Measurements from ENCODE around the gene MND1. TPM values are rescaled to one million over a fixed set of nuclear protein-coding genes. Genes with fewer than 3 reads are reported as not detected.
"Not testable (repeated sequence)": the region's sequence is repeated elsewhere in the genome, so short reads cannot be mapped to it uniquely, and the experiment has no call there.

MND1 gene
- total RNA-seq, 2 donors from 2014 or later: 15.4 to 30.3 TPM

- Mint-ChIP-seq H3K9me3 (peaks cover 18% of the 10 kb centered on the region), H3K36me3 (ENCODE audit: low read depth) (peaks cover 28% of the 10 kb centered on the region), H3K27ac (no peak overlapping the region), H3K27me3 (ENCODE audit: insufficient read depth) (no peaks in the 10 kb centered on the region), H3K4me1 (no peaks in the 10 kb centered on the region), H3K4me3 (no peak overlapping the region)
- no peaks in the 10 kb centered on the region for H3K4me1 ChIP-seq (ENCODE audit: control insufficient read depth, insufficient read depth, low read length)
- 98 to 100% methylated on average over 1 to 2 of the region's 2 CpGs for WGBS, 2 experiments (ENCODE audit: insufficient coverage in 1 of 2, insufficient read length in 1 of 2)
- no peak overlapping the region for H3K4me3 ChIP-seq (ENCODE audit: low read length)
- TF ChIP-seq, protein P1, sequence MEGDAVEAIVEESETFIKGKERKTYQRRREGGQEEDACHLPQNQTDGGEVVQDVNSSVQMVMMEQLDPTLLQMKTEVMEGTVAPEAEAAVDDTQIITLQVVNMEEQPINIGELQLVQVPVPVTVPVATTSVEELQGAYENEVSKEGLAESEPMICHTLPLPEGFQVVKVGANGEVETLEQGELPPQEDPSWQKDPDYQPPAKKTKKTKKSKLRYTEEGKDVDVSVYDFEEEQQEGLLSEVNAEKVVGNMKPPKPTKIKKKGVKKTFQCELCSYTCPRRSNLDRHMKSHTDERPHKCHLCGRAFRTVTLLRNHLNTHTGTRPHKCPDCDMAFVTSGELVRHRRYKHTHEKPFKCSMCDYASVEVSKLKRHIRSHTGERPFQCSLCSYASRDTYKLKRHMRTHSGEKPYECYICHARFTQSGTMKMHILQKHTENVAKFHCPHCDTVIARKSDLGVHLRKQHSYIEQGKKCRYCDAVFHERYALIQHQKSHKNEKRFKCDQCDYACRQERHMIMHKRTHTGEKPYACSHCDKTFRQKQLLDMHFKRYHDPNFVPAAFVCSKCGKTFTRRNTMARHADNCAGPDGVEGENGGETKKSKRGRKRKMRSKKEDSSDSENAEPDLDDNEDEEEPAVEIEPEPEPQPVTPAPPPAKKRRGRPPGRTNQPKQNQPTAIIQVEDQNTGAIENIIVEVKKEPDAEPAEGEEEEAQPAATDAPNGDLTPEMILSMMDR (conservative IDR thresholded peaks at IDR 0.05): no peak
- H3K9ac ChIP-seq (ENCODE audit: extremely low read depth, low read length, poor library complexity, severe bottlenecking): no peak overlapping the region
- no peak for DNase-seq
- H3K36me3 ChIP-seq (ENCODE audit: control insufficient read depth, insufficient read depth, low read length): no peaks in the 10 kb centered on the region
- H3K9me3 ChIP-seq (ENCODE audit: control insufficient read depth, low read length): no peaks in the 10 kb centered on the region
- H3K27me3 ChIP-seq (ENCODE audit: control insufficient read depth, insufficient read depth, low read length, poor library complexity, severe bottlenecking): no peaks in the 10 kb centered on the region
- no peak overlapping the region for H3K27ac ChIP-seq (ENCODE audit: low read depth, low read length)
Observed at GRCh38 chr4:153409412-153409811, 64.9 kb downstream of the MND1 start.

- no peaks in the 10 kb centered on the region for H3K36me3 ChIP-seq (ENCODE audit: control insufficient read depth, insufficient read depth, low read length)
- H3K4me3 Mint-ChIP-seq: no peak overlapping the region
- H3K27ac Mint-ChIP-seq: no peak overlapping the region
- no peak overlapping the region for H3K27ac ChIP-seq (ENCODE audit: low read depth, low read length)
- H3K4me1 Mint-ChIP-seq: no peaks in the 10 kb centered on the region
- H3K9me3 ChIP-seq (ENCODE audit: control insufficient read depth, low read length): no peaks in the 10 kb centered on the region
- no peak for DNase-seq
- TF ChIP-seq, protein P1 (conservative IDR thresholded peaks at IDR 0.05): no peak
- H3K36me3 Mint-ChIP-seq (ENCODE audit: low read depth): peaks cover 26% of the 10 kb centered on the region
- H3K4me3 ChIP-seq (ENCODE audit: low read length): no peak overlapping the region
- no peaks in the 10 kb centered on the region for H3K4me1 ChIP-seq (ENCODE audit: control insufficient read depth, insufficient read depth, low read length)
- H3K27me3 ChIP-seq (ENCODE audit: control insufficient read depth, insufficient read depth, low read length, poor library complexity, severe bottlenecking): no peaks in the 10 kb centered on the region
- WGBS, 2 experiments (ENCODE audit: insufficient coverage in 1 of 2, insufficient read length in 1 of 2): 81 to 83% methylated on average over 3 of the region's 4 CpGs
- H3K27me3 Mint-ChIP-seq (ENCODE audit: insufficient read depth): no peaks in the 10 kb centered on the region
- no peak overlapping the region for H3K9ac ChIP-seq (ENCODE audit: extremely low read depth, low read length, poor library complexity, severe bottlenecking)
- H3K9me3 Mint-ChIP-seq: peaks cover 16% of the 10 kb centered on the region
Observed at GRCh38 chr4:153409924-153410501, 65.5 kb downstream of the MND1 start.

DNA sequence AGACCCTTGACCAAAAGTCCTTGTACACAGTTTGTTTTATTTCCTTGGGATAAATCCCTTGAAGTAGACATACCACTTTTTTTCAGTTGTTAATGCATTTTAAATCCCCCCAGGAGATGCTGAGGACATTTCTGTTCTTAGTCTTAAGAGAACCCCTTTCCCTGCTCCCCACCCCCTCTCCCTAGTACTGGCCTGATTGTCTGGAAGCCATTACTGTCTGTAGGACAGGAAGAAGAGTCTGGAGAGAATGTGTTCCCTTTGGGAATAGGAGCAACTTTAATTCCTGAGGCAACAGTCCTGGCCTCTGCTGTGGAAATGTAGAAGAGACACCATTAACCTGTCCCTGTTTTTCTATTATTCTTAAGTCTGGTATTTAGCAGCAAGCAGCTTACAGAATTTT is 69.4 kb downstream of the MND1 start:
- H3K9ac ChIP-seq (ENCODE audit: extremely low read depth, low read length, poor library complexity, severe bottlenecking): no peak overlapping the region
- Mint-ChIP-seq H3K36me3 (ENCODE audit: low read depth) (peaks cover 6% of the 10 kb centered on the region), H3K27me3 (ENCODE audit: insufficient read depth) (no peaks in the 10 kb centered on the region), H3K4me1 (no peaks in the 10 kb centered on the region), H3K27ac (peak overlapping the region; percentile 55), H3K4me3 (no peak overlapping the region), H3K9me3 (no peaks in the 10 kb centered on the region)
- H3K36me3 ChIP-seq (ENCODE audit: control insufficient read depth, insufficient read depth, low read length): no peaks in the 10 kb centered on the region
- no peaks in the 10 kb centered on the region for H3K4me1 ChIP-seq (ENCODE audit: control insufficient read depth, insufficient read depth, low read length)
- TF ChIP-seq, protein P1 (conservative IDR thresholded peaks at IDR 0.05): no peak
- H3K9me3 ChIP-seq (ENCODE audit: control insufficient read depth, low read length): no peaks in the 10 kb centered on the region
- no peak overlapping the region for H3K4me3 ChIP-seq (ENCODE audit: low read length)
- no peak for DNase-seq
- peak overlapping the region; percentile 44 for H3K27ac ChIP-seq (ENCODE audit: low read depth, low read length)
- no peaks in the 10 kb centered on the region for H3K27me3 ChIP-seq (ENCODE audit: control insufficient read depth, insufficient read depth, low read length, poor library complexity, severe bottlenecking)

GRCh38 chr4:153416456-153416855 is 72.0 kb downstream of the MND1 start:
- not testable (repeated sequence) for H3K4me3 Mint-ChIP-seq; H3K4me3 ChIP-seq (ENCODE audit: low read length); H3K27me3 Mint-ChIP-seq (ENCODE audit: insufficient read depth); H3K27me3 ChIP-seq (ENCODE audit: control insufficient read depth, insufficient read depth, low read length, poor library complexity, severe bottlenecking); H3K27ac Mint-ChIP-seq; H3K4me1 ChIP-seq (ENCODE audit: control insufficient read depth, insufficient read depth, low read length); H3K36me3 ChIP-seq (ENCODE audit: control insufficient read depth, insufficient read depth, low read length); DNase-seq; H3K27ac ChIP-seq (ENCODE audit: low read depth, low read length); H3K36me3 Mint-ChIP-seq (ENCODE audit: low read depth); H3K9me3 Mint-ChIP-seq; H3K9ac ChIP-seq (ENCODE audit: extremely low read depth, low read length, poor library complexity, severe bottlenecking); H3K9me3 ChIP-seq (ENCODE audit: control insufficient read depth, low read length); H3K4me1 Mint-ChIP-seq
- WGBS, 2 experiments (ENCODE audit: insufficient coverage in 1 of 2, insufficient read length in 1 of 2): 79 to 91% methylated on average over 6 to 7 of the region's 8 CpGs
